Right lobe of liver (tissue), 6 donors: ENCODE results near the gene ATXN7. TPM values are rescaled to one million over a fixed set of nuclear protein-coding genes. Genes with fewer than 3 reads are reported as not detected.

Source experiments
- ATAC-seq, 4 donors: fragments of 200-7000 bp; cut with Tn5 transposase; one replicate each; pipeline ENCODE4 v1.9.1; 2020; ENCODE audit warnings: mild to moderate bottlenecking in 4 of 4, moderate library complexity in 4 of 4
- DNase-seq, 3 donors: peaks; one replicate each; pipeline ENCODE4 v3.0.0-alpha.2; 2020
- H3K27ac ChIP-seq, 3 donors: fragments of 200-600 bp; one replicate each; pipeline ENCODE4 v1.8.0; 2022
- H3K27me3 ChIP-seq, 2 donors: fragments of 200-600 bp; one replicate each; pipeline ENCODE4 v1.8.0; 2022
- H3K36me3 ChIP-seq, 4 donors: fragments of 200-600 bp; sonication (generic) in 1 of 4; one replicate each; pipeline versions ENCODE4 v1.5.1 to v1.8.0; 2017 to 2022; ENCODE audit warnings: control low read depth in 1 of 4
- H3K4me1 ChIP-seq, 4 donors: fragments of 200-600 bp; sonication (generic) in 1 of 4; one replicate each; pipeline versions ENCODE4 v1.5.1 to v1.8.0; 2017 to 2022; ENCODE audit warnings: control low read depth in 1 of 4
- H3K4me3 ChIP-seq, 3 donors: fragments of 200-600 bp; one replicate each; pipeline ENCODE4 v1.8.0; 2022
- H3K9me3 ChIP-seq, 4 donors: fragments of 200-600 bp; sonication (generic) in 1 of 4; one replicate each; pipeline versions ENCODE4 v1.5.1 to v1.8.0; 2017 to 2022; ENCODE audit warnings: control low read depth in 1 of 4
- CTCF ChIP-seq, 4 donors: fragments of 200-600 bp in 3 of 4; fragments of 450-650 bp in 1 of 4; IDR thresholded peaks; one replicate each; pipeline versions ENCODE4 v1.5.1 to v1.8.0; 2016 to 2022; ENCODE audit warnings: antibody characterized with exemption in 4 of 4, mild to moderate bottlenecking in 2 of 4
- POLR2A ChIP-seq: fragments of 450-650 bp; IDR thresholded peaks from one replicate; pipeline ENCODE4 v1.6.1; 2017; ENCODE audit warnings: antibody characterized with exemption, mild to moderate bottlenecking
- WGBS: methylation state at CpG from one replicate; pipeline ENCODE4 v1.1.6; 2018; ENCODE audit warnings: low coverage, low lambda C conversion rate; ENCODE audit not compliant: insufficient coverage; ENCODE audit errors: missing lambda C conversion rate; 5-methylcytosine and 5-hydroxymethylcytosine counted together
- intact Hi-C, 2 donors: fragments of 100-400 bp; cut with DNase I; formaldehyde crosslinking; loops; one replicate each; pipeline versions ENCODE4 v1.11.2 to v1.14.1; 2022
- total RNA-seq, 6 experiments: library from RNA; depleted of rRNA in 2 of 6; stranded (reverse); fragments of >200 nt in 2 of 6; fragmentation: NEBNext Ultra II Directional in 3 of 6; extraction: Animal tissue kit (Norgen Biotek cat#: 25700) in 3 of 6; gene quantifications; one replicate each; pipeline versions ENCODE4 v1.1.0 to v1.2.4, GENCODE V29; 2016 to 2023
- donor health status: DM: no; HTN: yes; CAD: no.
- donor health status: DM: no; HTN: no; CAD: no.
- donor health status: DM: no; HTN: no; CAD: no.
- donor health status: DM: no; HTN: yes; CAD: no.
- donor health status: DM: no; HTN: yes; CAD: no.

The ATXN7 gene
- total RNA-seq, 6 experiments from 2014 or later: 14.6 to 18.6 (median 15.0) TPM

- H3K4me3 ChIP-seq: no peak overlapping the region
- WGBS: 84% methylated on average over 4 of the region's 4 CpGs
- H3K9me3 ChIP-seq: no peaks in the 10 kb centered on the region
- intact Hi-C loops: no loop called here
- no peak overlapping the region for H3K27ac ChIP-seq
- H3K36me3 ChIP-seq: no peaks in the 10 kb centered on the region
- no peak for TF ChIP-seq CTCF (IDR thresholded peaks at IDR 0.05)
- no peak for TF ChIP-seq POLR2A
- peaks cover 0 to 21% (median 2%) of the 10 kb centered on the region in 4 donors for H3K4me1 ChIP-seq
- DNase-seq (no peak), ATAC-seq (no peak)
- H3K27me3 ChIP-seq: no peaks in the 10 kb centered on the region
Observed at GRCh38 chr3:63940389-63940757, 76.7 kb downstream of the ATXN7 start.

- H3K9me3 ChIP-seq: no peaks in the 10 kb centered on the region
- no peak overlapping the region for H3K4me3 ChIP-seq
- intact Hi-C loops: no loop called here
- peaks cover 0 to 10% (median 3%) of the 10 kb centered on the region in 4 donors for H3K4me1 ChIP-seq
- TF ChIP-seq CTCF (IDR thresholded peaks at IDR 0.05): no peak
- no peak for TF ChIP-seq POLR2A
- DNase-seq (no peak), ATAC-seq (no peak)
- no peaks in the 10 kb centered on the region for H3K36me3 ChIP-seq
- no peaks in the 10 kb centered on the region for H3K27me3 ChIP-seq
- H3K27ac ChIP-seq: no peak overlapping the region
Observed at GRCh38 chr3:63942528-63942927, 78.9 kb downstream of the ATXN7 start.

- H3K36me3 ChIP-seq: no peaks in the 10 kb centered on the region
Observed at GRCh38 chr3:63943678-63944077, 80.0 kb downstream of the ATXN7 start.

GRCh38 chr3:63945558-63946096 is 82.0 kb downstream of the ATXN7 start:
- 60% methylated on average over 2 of the region's 3 CpGs for WGBS
- Histone ChIP-seq H3K27me3 (no peaks in the 10 kb centered on the region), H3K4me1 (peaks cover 0 to 6% (median under 1%) of the 10 kb centered on the region in 4 donors), H3K4me3 (no peak overlapping the region), H3K9me3 (no peaks in the 10 kb centered on the region), H3K36me3 (no peaks in the 10 kb centered on the region), H3K27ac (no peak overlapping the region)
- DNase-seq (no peak), ATAC-seq (peak in 3 of 4 donors; percentile 50 to 67 (median 60))
- intact Hi-C loops: no loop called here
- TF ChIP-seq CTCF (IDR thresholded peaks at IDR 0.05): no peak
- TF ChIP-seq POLR2A: no peak

More at GRCh38 chr3:63943678-63944077, 80.0 kb downstream of the ATXN7 start:
- intact Hi-C loops: no loop called here
- Histone ChIP-seq H3K27me3 (no peaks in the 10 kb centered on the region), H3K4me3 (no peak overlapping the region), H3K4me1 (peaks cover 0 to 6% (median 0%) of the 10 kb centered on the region in 4 donors), H3K9me3 (no peaks in the 10 kb centered on the region), H3K27ac (no peak overlapping the region)
- DNase-seq (no peak), ATAC-seq (no peak)
- TF ChIP-seq POLR2A (no peak), CTCF (IDR thresholded peaks at IDR 0.05) (no peak)

- TF ChIP-seq CTCF (IDR thresholded peaks at IDR 0.05): no peak
- no peak for TF ChIP-seq POLR2A
- H3K27ac ChIP-seq: no peak overlapping the region
- ATAC-seq (no peak), DNase-seq (no peak)
- 100% methylated on average over 2 of the region's 2 CpGs for WGBS
- H3K4me1 ChIP-seq: peaks cover 0 to 12% (median 3%) of the 10 kb centered on the region in 4 donors
- H3K36me3 ChIP-seq: no peaks in the 10 kb centered on the region
- intact Hi-C loops: no loop called here
- no peaks in the 10 kb centered on the region for H3K27me3 ChIP-seq
- no peak overlapping the region for H3K4me3 ChIP-seq
- H3K9me3 ChIP-seq: no peaks in the 10 kb centered on the region
Observed at GRCh38 chr3:63946753-63947152, 83.1 kb downstream of the ATXN7 start.
